IMR-90 (cell line): Measurements from ENCODE around the gene CCDC30. TPM values are rescaled to one million over a fixed set of nuclear protein-coding genes. Genes with fewer than 3 reads are reported as not detected.

Source experiments
- ATAC-seq: fragments of 200-7000 bp; cut with Tn5 transposase; 2 replicates; pipeline ENCODE4 v1.9.1; 2020; ENCODE audit warnings: low read depth, mild to moderate bottlenecking, moderate library complexity
- BruUV-seq: library from RNA; stranded (reverse); fragments of 400-500 nt; replicated peaks from 2 replicates; lab custom pipeline; 2021; lab: Mats Ljungman, UMichigan
- CTCF ChIA-PET: fragments of 300-600 bp; formaldehyde crosslinking; extraction: SDS; loops from one replicate; lab custom pipeline; 2021; ENCODE audit warnings: antibody characterized with exemption; lab: Yijun Ruan, JAX
- POLR2A ChIA-PET: fragments of 300-600 bp; sonication (Branson Sonifier 250); formaldehyde crosslinking; loops from one replicate; lab custom pipeline; 2022; ENCODE audit warnings: antibody characterized with exemption; ENCODE audit not compliant: unreplicated experiment; lab: Charles Lee
- DNase-seq: peaks from one replicate; pipeline ENCODE4 v3.0.0; 2013
- H2AFZ ChIP-seq: replicated peaks from 2 replicates; pipeline ENCODE3; 2013; ENCODE audit warnings: low read length, mild to moderate bottlenecking; ENCODE audit not compliant: poor library complexity
- H2AK5ac ChIP-seq: 2 replicates; pipeline ENCODE4 v1.6.1; 2013; ENCODE audit warnings: low read depth, low read length, inconsistent platforms
- H2AK9ac ChIP-seq: replicated peaks from 2 replicates; pipeline ENCODE3; 2013; ENCODE audit warnings: mild to moderate bottlenecking, low read depth, low read length, moderate library complexity; ENCODE audit not compliant: poor library complexity
- H2BK120ac ChIP-seq: 2 replicates; pipeline ENCODE4 v1.6.1; 2013; ENCODE audit warnings: low read depth, low read length, inconsistent platforms
- H2BK15ac ChIP-seq: 3 replicates; pipeline ENCODE4 v1.6.1; 2013; ENCODE audit warnings: low read depth, low read length, inconsistent platforms
- H2BK20ac ChIP-seq: 2 replicates; pipeline ENCODE4 v1.6.1; 2013; ENCODE audit warnings: low read depth, mild to moderate bottlenecking, inconsistent platforms, low read length, moderate library complexity
- H2BK5ac ChIP-seq: 2 replicates; pipeline ENCODE4 v1.6.1; 2013; ENCODE audit warnings: mild to moderate bottlenecking, low read depth, low read length, inconsistent platforms; ENCODE audit not compliant: poor library complexity, severe bottlenecking
- H3K14ac ChIP-seq: replicated peaks from 2 replicates; pipeline ENCODE4 v1.6.1; 2013; ENCODE audit warnings: low read depth, low read length, inconsistent platforms
- H3K18ac ChIP-seq: 2 replicates; pipeline ENCODE4 v1.6.1; 2013; ENCODE audit warnings: low read depth, low read length, control low read depth
- H3K23ac ChIP-seq: 2 replicates; pipeline ENCODE4 v1.6.1; 2013; ENCODE audit warnings: low read depth, low read length, inconsistent platforms
- H3K27ac ChIP-seq: 2 replicates; pipeline ENCODE4 v1.5.1; 2013; ENCODE audit warnings: mild to moderate bottlenecking, control low read depth, low read length; ENCODE audit not compliant: insufficient read depth
- H3K27me3 ChIP-seq: 2 replicates; pipeline ENCODE4 v1.6.1; 2013; ENCODE audit warnings: low read length; ENCODE audit not compliant: control insufficient read depth, insufficient read depth
- H3K36me3 ChIP-seq: 2 replicates; pipeline ENCODE4 v1.6.1; 2013; ENCODE audit warnings: low read length, mixed read lengths; ENCODE audit not compliant: control insufficient read depth, insufficient read depth
- H3K4ac ChIP-seq: 2 replicates; pipeline ENCODE4 v1.6.1; 2013; ENCODE audit warnings: low read depth, low read length, inconsistent platforms
- H3K4me1 ChIP-seq: 2 replicates; pipeline ENCODE4 v1.6.1; 2013; ENCODE audit warnings: low read length, mixed read lengths; ENCODE audit not compliant: control insufficient read depth, insufficient read depth
- H3K4me2 ChIP-seq: 2 replicates; pipeline ENCODE4 v1.6.1; 2013; ENCODE audit warnings: low read depth, mild to moderate bottlenecking, control low read depth, low read length, moderate library complexity
- H3K4me3 ChIP-seq: 2 replicates; pipeline ENCODE4 v1.5.1; 2013; ENCODE audit warnings: low read depth, mild to moderate bottlenecking, control low read depth, low read length, moderate library complexity; ENCODE audit not compliant: insufficient read depth
- H3K56ac ChIP-seq: 2 replicates; pipeline ENCODE4 v1.6.1; 2013; ENCODE audit warnings: low read length, inconsistent platforms; ENCODE audit not compliant: insufficient read depth; ENCODE audit errors: extremely low read depth
- H3K79me1 ChIP-seq, 2 experiments: 2 replicates each; pipeline ENCODE4 v1.6.1; 2013; ENCODE audit warnings: low read length in 2 of 2, inconsistent platforms in 1 of 2, low read depth in 1 of 2
- H3K9ac ChIP-seq: 2 replicates; pipeline ENCODE4 v1.6.1; 2013; ENCODE audit warnings: low read depth, low read length, control low read depth
- H3K9me1 ChIP-seq: 2 replicates; pipeline ENCODE4 v1.6.1; 2013; ENCODE audit warnings: low read length, inconsistent platforms; ENCODE audit not compliant: insufficient read depth
- H3K9me3 ChIP-seq: 2 replicates; pipeline ENCODE4 v1.6.1; 2013; ENCODE audit warnings: low read length; ENCODE audit not compliant: control insufficient read depth, insufficient read depth
- H4K20me1 ChIP-seq: 2 replicates; pipeline ENCODE4 v1.6.1; 2013; ENCODE audit warnings: low read length, inconsistent platforms; ENCODE audit not compliant: insufficient read depth
- H4K5ac ChIP-seq: 2 replicates; pipeline ENCODE4 v1.6.1; 2013; ENCODE audit warnings: mild to moderate bottlenecking, low read depth, low read length, control low read depth
- H4K8ac ChIP-seq, 2 experiments: 2 replicates each; pipeline ENCODE4 v1.6.1; 2013; ENCODE audit warnings: low read depth in 2 of 2, low read length in 2 of 2, control low read depth in 1 of 2, inconsistent platforms in 1 of 2
- H4K91ac ChIP-seq: 2 replicates; pipeline ENCODE4 v1.6.1; 2013; ENCODE audit warnings: low read depth, low read length, inconsistent platforms; ENCODE audit not compliant: insufficient read depth
- CEBPB ChIP-seq: IDR thresholded peaks from 2 replicates; pipeline ENCODE4 v1.6.1; 2012; ENCODE audit warnings: low read depth, low read length, improper control_type of control experiment
- POLR2A ChIP-seq: IDR thresholded peaks from 2 replicates; pipeline ENCODE4 v1.6.1; 2012; ENCODE audit warnings: mild to moderate bottlenecking, low read depth, low read length
- WGBS, 2 experiments: methylation state at CpG; one replicate each; pipeline versions ENCODE4 v1.1.5 to v1.1.7; 2013; ENCODE audit warnings: missing lambda C conversion rate in 2 of 2; ENCODE audit not compliant: insufficient read length in 1 of 2; ENCODE audit errors: extremely low coverage in 2 of 2; 5-methylcytosine and 5-hydroxymethylcytosine counted together
- dilution Hi-C: fragments of 300-500 bp; cut with HindIII; formaldehyde crosslinking; loops from one replicate; pipeline ENCODE4 v1.14.3; 2018; ENCODE audit warnings: low sequenced_read_pairs; ENCODE audit not compliant: unreplicated experiment
- in situ Hi-C: fragments of 300-500 bp; cut with MboI; formaldehyde crosslinking; loops from 3 replicates; pipeline ENCODE4 v1.14.3; 2019; ENCODE audit warnings: low sequenced_read_pairs, inconsistent platforms, mixed read lengths
- intact Hi-C: fragments of 100-400 bp; cut with micrococcal nuclease; formaldehyde crosslinking; loops from 2 replicates; pipeline ENCODE4 v1.10.0; 2022
- polyA plus RNA-seq, 3 experiments: library from polyadenylated mRNA; depleted of rRNA; stranded (reverse); fragments of >200 nt; gene quantifications; 2 replicates each; pipeline ENCODE4 v1.2.3, GENCODE V29; 2012; ENCODE audit warnings: low replicate concordance in 1 of 3
- total RNA-seq: library from RNA; depleted of rRNA; stranded (reverse); fragments of >200 nt; gene quantifications from 2 replicates; pipeline ENCODE4 v1.2.3, GENCODE V29; 2012

The CCDC30 gene
- total and polyA plus RNA-seq, 2 of the 4 experiments (the other 2 are of a cell fraction) = 0.14 to 0.18 TPM

GRCh38 chr1:42414551-42415496, 48.3 kb upstream of the CCDC30 start:
- Histone ChIP-seq H3K23ac (no peak overlapping the region), H4K8ac (no peak overlapping the region), H4K20me1 (no peaks in the 10 kb centered on the region), H3K9ac (no peak overlapping the region), H3K4ac (no peak overlapping the region), H2BK20ac (no peak overlapping the region), H2BK120ac (no peak overlapping the region), H3K56ac (no peak overlapping the region), H2BK15ac (no peak overlapping the region), H3K79me1 (no peaks in the 10 kb centered on the region), H3K36me3 (no peaks in the 10 kb centered on the region), H3K27me3 (peaks cover 14% of the 10 kb centered on the region), H3K9me1 (no peaks in the 10 kb centered on the region), H2AFZ (no peak overlapping the region), H3K9me3 (no peaks in the 10 kb centered on the region), H3K4me2 (no peak overlapping the region), H3K18ac (no peak overlapping the region), H2BK5ac (no peak overlapping the region), H4K5ac (no peak overlapping the region), H4K91ac (no peak overlapping the region), H2AK5ac (no peak overlapping the region), H3K4me3 (no peak overlapping the region), H2AK9ac (no peak overlapping the region), H3K4me1 (no peaks in the 10 kb centered on the region), H3K27ac (no peak overlapping the region), H3K14ac (no peak overlapping the region)
- TF ChIP-seq POLR2A = no peak
- no peak for TF ChIP-seq CEBPB
- dilution Hi-C loops (no loop called here), in situ Hi-C loops (no loop called here), intact Hi-C loops (no loop called here)
- WGBS, 2 experiments = 57% methylated on average over 6 of the region's 17 CpGs; no CpG with 5 or more reads in 1 of the 2 experiments
- BruUV-seq = no TSS peak
- ChIA-PET CTCF (no interaction called here), POLR2A (no interaction called here)
- ATAC-seq = no peak
- DNase-seq = no peak
